Measurements from ENCODE around the gene STK4. TPM values are rescaled to one million over a fixed set of nuclear protein-coding genes. Genes with fewer than 3 reads are reported as not detected.

The STK4 gene
- total RNA-seq, 1 experiment from 2014 or later, result 41.2 TPM

- Mint-ChIP-seq H3K4me1 (peaks cover 6% of the 10 kb centered on the region), H3K9me3 (0 out of 2 replicates have a peak, but pooled peaks cover 4% of the 10 kb centered on the region), H3K4me3 (no peak overlapping the region), H3K27ac (no peak overlapping the region), H3K36me3 (no peaks in the 10 kb centered on the region), H3K27me3 (ENCODE audit: low read depth) (peaks cover 22% of the 10 kb centered on the region)
- ChIA-PET CTCF (interaction anchor here (1.1 to 4.1 kb wide), 6 partner anchors 9 to 189 kb away, joined by 3 to 21 read pairs (median 9); no protein-coding TSS in a partner anchor), POLR2A (interaction anchor here (0.7 kb wide), 1 partner anchor 91 kb away, joined by 4 read pairs; no protein-coding TSS in a partner anchor)
- no peak for ATAC-seq
- DNase-seq (ENCODE audit: low spot score), result no peak
- TF ChIP-seq NR1H2 (CRISPR knock-in tag; IDR thresholded peaks at IDR 0.05) (no peak), ZBTB21 (CRISPR knock-in tag; IDR thresholded peaks at IDR 0.05; ENCODE audit: borderline replicate concordance) (no peak), ZSCAN18 (CRISPR knock-in tag; IDR thresholded peaks at IDR 0.05) (no peak), MYBL2 (CRISPR knock-in tag; IDR thresholded peaks at IDR 0.05) (no peak), PRRX2 (CRISPR knock-in tag; IDR thresholded peaks at IDR 0.05) (no peak), SMAD4 (CRISPR knock-in tag; IDR thresholded peaks at IDR 0.05) (no peak), NFYB (CRISPR knock-in tag; conservative IDR thresholded peaks at IDR 0.05; ENCODE audit: low read depth) (no peak), NR3C1 (CRISPR knock-in tag; conservative IDR thresholded peaks at IDR 0.05; ENCODE audit: low read depth) (no peak), ZNF121 (CRISPR knock-in tag; IDR thresholded peaks at IDR 0.05) (no peak), MLX (CRISPR knock-in tag; IDR thresholded peaks at IDR 0.05) (no peak)
These were observed 139.0 kb downstream of the STK4 start for GRCh38 chr20:45105317-45105716.

- H3K4me3 Mint-ChIP-seq, result no peak overlapping the region
- no peak for DNase-seq (ENCODE audit: low spot score)
- TF ChIP-seq CREB1 (CRISPR knock-in tag; IDR thresholded peaks at IDR 0.05) (no peak), MLX (CRISPR knock-in tag; IDR thresholded peaks at IDR 0.05) (no peak), E2F1 (CRISPR knock-in tag; IDR thresholded peaks at IDR 0.05) (no peak)
- ATAC-seq, result no peak
- no peaks in the 10 kb centered on the region for H3K9me3 Mint-ChIP-seq
- no peaks in the 10 kb centered on the region; the same call in 1 of the 2 replicates for H3K27me3 Mint-ChIP-seq (ENCODE audit: low read depth)
- POLR2A ChIA-PET, result no interaction called here
- no peaks in the 10 kb centered on the region for H3K36me3 Mint-ChIP-seq
- H3K27ac Mint-ChIP-seq, result no peak overlapping the region
- 0 out of 2 replicates have a peak, but pooled peaks cover 3% of the 10 kb centered on the region for H3K4me1 Mint-ChIP-seq
- CTCF ChIA-PET, result interaction anchor here (1.2 to 7.9 kb wide), 5 partner anchors 12 to 184 kb away, joined by 4 to 165 read pairs (median 22); partner anchors contain the start of gene KCNS1
These were observed 143.3 kb downstream of the STK4 start for GRCh38 chr20:45109634-45110033.

GRCh38 chr20:45110301-45110700 lies 144.0 kb downstream of the STK4 start:
- Mint-ChIP-seq H3K4me3 (no peak overlapping the region), H3K9me3 (no peaks in the 10 kb centered on the region), H3K36me3 (no peaks in the 10 kb centered on the region), H3K4me1 (peaks cover 7% of the 10 kb centered on the region; the same call in 1 of the 2 replicates), H3K27me3 (ENCODE audit: low read depth) (no peaks in the 10 kb centered on the region), H3K27ac (no peak overlapping the region)
- ATAC-seq (no peak), DNase-seq (ENCODE audit: low spot score) (no peak)
- TF ChIP-seq ZNF416 (CRISPR knock-in tag; IDR thresholded peaks at IDR 0.05) (no peak), ZSCAN18 (CRISPR knock-in tag; IDR thresholded peaks at IDR 0.05) (no peak)
- POLR2A ChIA-PET, result no interaction called here
- CTCF ChIA-PET, result interaction anchor here (0.6 to 7.9 kb wide), 10 partner anchors 11 to 183 kb away, joined by 3 to 165 read pairs (median 10); partner anchors contain the start of gene KCNS1

GRCh38 chr20:45111285-45111684 lies 145.0 kb downstream of the STK4 start:
- no peak for DNase-seq (ENCODE audit: low spot score)
- Mint-ChIP-seq H3K4me1 (peaks cover 8% of the 10 kb centered on the region; the same call in 1 of the 2 replicates), H3K36me3 (no peaks in the 10 kb centered on the region), H3K27ac (no peak overlapping the region), H3K4me3 (no peak overlapping the region), H3K27me3 (ENCODE audit: low read depth) (peaks cover 4% of the 10 kb centered on the region; the same call in 1 of the 2 replicates), H3K9me3 (no peaks in the 10 kb centered on the region)
- no peak for ATAC-seq
- POLR2A ChIA-PET, result no interaction called here
- CTCF ChIA-PET, result interaction anchor here (0.6 to 7.9 kb wide), 38 partner anchors 8 to 384 kb away, joined by 3 to 165 read pairs (median 5); partner anchors contain the start of genes KCNS1, MATN4, PABPC1L and SEMG1
- TF ChIP-seq NFE2L1 (CRISPR knock-in tag; IDR thresholded peaks at IDR 0.05) (no peak), GABPB1 (CRISPR knock-in tag; IDR thresholded peaks at IDR 0.05) (no peak), CDX4 (CRISPR knock-in tag; IDR thresholded peaks at IDR 0.05; ENCODE audit: borderline replicate concordance) (no peak), CBFB (CRISPR knock-in tag; IDR thresholded peaks at IDR 0.05; ENCODE audit: low read depth) (no peak), RELA (CRISPR knock-in tag; IDR thresholded peaks at IDR 0.05; ENCODE audit: borderline replicate concordance) (no peak), ZNF281 (CRISPR knock-in tag; IDR thresholded peaks at IDR 0.05) (no peak), FOXK1 (CRISPR knock-in tag; IDR thresholded peaks at IDR 0.05) (no peak), ZNF671 (CRISPR knock-in tag; IDR thresholded peaks at IDR 0.05) (no peak)
